Measurements from ENCODE around the gene PPM1N. TPM values are rescaled to one million over a fixed set of nuclear protein-coding genes. Genes with fewer than 3 reads are reported as not detected.

Gene PPM1N, protein sequence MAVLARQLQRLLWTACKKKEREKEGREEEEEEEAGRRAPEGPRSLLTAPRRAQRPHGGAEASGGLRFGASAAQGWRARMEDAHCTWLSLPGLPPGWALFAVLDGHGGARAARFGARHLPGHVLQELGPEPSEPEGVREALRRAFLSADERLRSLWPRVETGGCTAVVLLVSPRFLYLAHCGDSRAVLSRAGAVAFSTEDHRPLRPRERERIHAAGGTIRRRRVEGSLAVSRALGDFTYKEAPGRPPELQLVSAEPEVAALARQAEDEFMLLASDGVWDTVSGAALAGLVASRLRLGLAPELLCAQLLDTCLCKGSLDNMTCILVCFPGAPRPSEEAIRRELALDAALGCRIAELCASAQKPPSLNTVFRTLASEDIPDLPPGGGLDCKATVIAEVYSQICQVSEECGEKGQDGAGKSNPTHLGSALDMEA
- 2.1 TPM for total RNA-seq

GRCh38 chr19:45498411-45499195 lies at the start of gene PPM1N:
Gene PPM1N (plus strand): TSS chr19:45498443. CDS start chr19:45498473, 30 bp downstream.

DNA sequence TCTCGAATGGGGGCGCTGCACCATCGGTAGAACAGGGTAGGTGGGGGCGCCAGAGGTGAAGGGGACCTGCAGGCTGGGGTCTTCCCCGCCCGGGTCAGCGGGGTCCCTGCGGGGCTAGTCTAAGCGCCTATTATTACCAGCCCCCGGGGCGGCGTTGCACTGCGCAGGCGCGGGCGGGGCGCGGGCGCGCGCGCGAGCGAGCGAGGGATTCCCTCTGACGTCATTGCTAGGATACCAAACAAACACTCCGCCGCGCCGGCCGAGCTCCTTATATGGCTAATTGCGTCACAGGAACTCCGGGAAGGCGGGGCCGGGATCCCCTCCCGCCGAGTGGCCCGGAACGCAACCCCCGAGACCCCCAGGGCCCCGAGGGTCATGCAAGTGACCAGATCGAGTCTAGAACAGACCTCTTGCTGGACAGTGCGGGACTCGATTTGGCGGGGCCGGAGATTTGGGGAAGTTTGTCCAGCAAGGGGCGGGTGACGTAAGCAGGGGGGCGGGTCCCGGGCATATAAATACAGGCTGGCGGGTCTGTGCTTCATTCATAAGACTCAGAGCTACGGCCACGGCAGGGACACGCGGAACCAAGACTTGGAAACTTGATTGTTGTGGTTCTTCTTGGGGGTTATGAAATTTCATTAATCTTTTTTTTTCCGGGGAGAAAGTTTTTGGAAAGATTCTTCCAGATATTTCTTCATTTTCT lies 30.6 kb upstream of the PPM1N start, which contains the start of gene FOSB:
FOSB (plus strand) TSS at position 541 of the 703 bp plus-strand sequence. CDS start 591 bp downstream, outside the sequence.

DNA sequence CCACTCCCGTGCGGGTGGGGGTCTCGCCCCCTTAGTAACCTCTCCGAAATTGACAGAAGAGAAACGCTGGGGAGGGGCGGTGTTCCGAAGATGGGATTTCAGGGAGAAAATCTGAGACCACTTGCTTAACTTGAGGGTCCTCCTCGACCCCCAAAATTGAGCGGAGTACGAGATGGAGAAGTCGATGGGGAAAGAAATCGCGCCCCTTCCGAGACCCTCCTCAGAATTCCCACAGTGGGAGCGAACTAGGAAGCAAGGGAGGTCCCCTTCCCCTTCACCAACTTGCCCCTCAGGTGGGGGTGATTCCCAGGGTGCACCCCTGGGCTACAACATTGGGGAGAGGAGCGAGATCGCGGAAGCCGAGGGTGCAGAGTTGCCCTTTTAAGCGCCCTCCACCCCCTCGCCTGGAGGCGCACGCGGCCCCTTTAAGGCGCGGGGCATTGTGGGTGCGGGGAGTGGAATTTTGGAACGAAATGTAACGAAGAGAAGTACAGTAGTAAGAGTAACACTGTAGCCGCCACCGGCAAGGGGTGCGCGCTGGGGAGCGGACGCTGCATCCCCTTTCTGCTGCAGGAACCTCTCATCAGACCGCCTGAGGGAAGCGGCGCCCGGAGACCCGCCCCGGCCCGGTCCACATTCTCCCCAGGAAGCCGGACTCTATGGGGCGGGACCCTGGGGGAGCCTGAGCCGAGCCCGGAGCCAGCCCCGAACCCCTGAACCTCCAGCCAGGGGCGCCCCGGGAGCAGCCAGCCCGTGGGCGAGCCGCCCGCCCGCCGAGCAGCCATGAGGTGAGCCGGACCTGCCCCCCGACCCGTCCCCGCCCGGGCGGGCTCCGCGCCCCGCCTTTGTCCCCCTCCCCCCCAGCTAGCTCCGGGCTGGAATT lies 9.0 kb downstream of the PPM1N start, which contains the start of gene VASP:
VASP (plus strand) TSS at position 491 of the 883 bp plus-strand sequence; CDS start at position 784, 293 bp downstream.

Other genes starting within 250 kb of the PPM1N start
- 35.6 TPM for gene MARK4, start 247.2 kb upstream of the PPM1N start, total RNA-seq
- gene CKM, start 175.6 kb upstream of the PPM1N start, total RNA-seq: 122 TPM
- gene KLC3, start 157.7 kb upstream of the PPM1N start, total RNA-seq: 1.8 TPM
- gene ERCC2, start 127.9 kb upstream of the PPM1N start, total RNA-seq: 19.9 TPM
- 6.9 TPM for gene PPP1R13L, start 93.4 kb upstream of the PPM1N start, total RNA-seq
- 5.7 TPM for gene POLR1G, start 91.8 kb upstream of the PPM1N start, total RNA-seq
- gene ERCC1, start 74.5 kb upstream of the PPM1N start, total RNA-seq: 74.1 TPM
- 11.5 TPM for gene FOSB, start 30.4 kb upstream of the PPM1N start, total RNA-seq
- 29.7 TPM for gene RTN2, start 1.4 kb upstream of the PPM1N start, total RNA-seq
- gene VASP, start 9.0 kb downstream of the PPM1N start, total RNA-seq: 35.2 TPM
- gene OPA3, start 86.4 kb downstream of the PPM1N start, total RNA-seq: 4.4 TPM
- gene GPR4, start 103.8 kb downstream of the PPM1N start, total RNA-seq: 0.71 TPM
- 17.7 TPM for gene EML2, start 141.0 kb downstream of the PPM1N start, total RNA-seq
- 0.11 TPM for gene GIPR, start 169.8 kb downstream of the PPM1N start, total RNA-seq
- gene SNRPD2, start 193.5 kb downstream of the PPM1N start, total RNA-seq: 71.1 TPM
- 8.2 TPM for gene QPCTL, start 194.2 kb downstream of the PPM1N start, total RNA-seq
- 12.4 TPM for gene FBXO46, start 232.5 kb downstream of the PPM1N start, total RNA-seq
- not detected for gene MEIOSIN, start 235.0 kb downstream of the PPM1N start, total RNA-seq

All from camera-type eye (tissue), 1 donor.